Measurements from ENCODE around the gene RASIP1.

RASIP1 gene

DNA sequence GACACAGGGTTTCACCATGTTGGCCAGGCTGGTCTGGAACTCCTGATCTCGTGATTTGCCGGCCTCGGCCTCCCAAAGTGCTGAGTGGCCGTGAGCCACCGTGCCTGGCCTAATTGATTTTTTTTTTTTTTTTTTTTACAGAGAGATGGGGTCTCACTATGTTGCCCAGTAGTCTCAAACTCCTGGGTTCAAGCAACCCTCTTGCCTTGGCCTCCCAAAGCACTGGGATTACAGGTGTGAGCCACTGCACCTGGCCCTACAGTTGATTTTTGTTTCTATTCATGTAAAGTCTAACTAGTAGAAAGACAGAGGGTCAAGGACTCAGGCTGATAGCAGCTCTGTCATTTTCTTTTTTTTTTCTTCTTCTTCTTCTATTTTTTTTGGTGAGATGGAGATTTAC, 36.7 kb upstream of the RASIP1 start:
- CTCF ChIA-PET: interaction anchor here (0.9 kb wide), 1 partner anchor 10 kb away, joined by 4 read pairs; no protein-coding TSS in a partner anchor

DNA sequence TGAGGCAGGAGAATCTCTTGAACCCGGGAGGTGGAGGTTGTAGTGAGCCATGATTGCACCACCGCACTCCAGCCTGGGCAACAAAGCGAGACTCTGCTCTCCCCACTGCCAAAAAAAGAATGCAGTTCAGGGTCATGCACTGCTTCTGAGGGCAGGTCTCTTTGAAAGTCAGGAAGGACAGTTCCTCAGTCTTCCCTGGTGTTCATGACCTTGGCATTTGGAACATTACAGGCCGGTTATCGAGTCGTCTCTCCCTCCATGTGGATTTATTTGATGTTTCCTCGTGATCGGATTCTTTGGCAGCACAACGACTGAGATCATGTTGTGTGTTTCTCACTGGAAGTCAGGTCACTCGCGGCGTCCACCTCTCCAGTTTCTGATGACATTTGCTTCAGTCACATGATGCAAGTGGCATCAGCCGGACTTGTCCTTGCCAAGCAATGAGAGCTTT, 32.1 kb upstream of the RASIP1 start:
- TF ChIP-seq GLIS2 (tag by site-specific recombination; IDR thresholded peaks at IDR 0.05): no peak
- TF ChIP-seq ZNF350 (tag by site-specific recombination; IDR thresholded peaks at IDR 0.05): no peak
- TF ChIP-seq, protein P1, sequence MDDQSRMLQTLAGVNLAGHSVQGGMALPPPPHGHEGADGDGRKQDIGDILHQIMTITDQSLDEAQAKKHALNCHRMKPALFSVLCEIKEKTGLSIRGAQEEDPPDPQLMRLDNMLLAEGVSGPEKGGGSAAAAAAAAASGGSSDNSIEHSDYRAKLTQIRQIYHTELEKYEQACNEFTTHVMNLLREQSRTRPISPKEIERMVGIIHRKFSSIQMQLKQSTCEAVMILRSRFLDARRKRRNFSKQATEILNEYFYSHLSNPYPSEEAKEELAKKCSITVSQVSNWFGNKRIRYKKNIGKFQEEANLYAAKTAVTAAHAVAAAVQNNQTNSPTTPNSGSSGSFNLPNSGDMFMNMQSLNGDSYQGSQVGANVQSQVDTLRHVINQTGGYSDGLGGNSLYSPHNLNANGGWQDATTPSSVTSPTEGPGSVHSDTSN (CRISPR knock-in tag; IDR thresholded peaks at IDR 0.05): no peak
- TF ChIP-seq, protein P2, sequence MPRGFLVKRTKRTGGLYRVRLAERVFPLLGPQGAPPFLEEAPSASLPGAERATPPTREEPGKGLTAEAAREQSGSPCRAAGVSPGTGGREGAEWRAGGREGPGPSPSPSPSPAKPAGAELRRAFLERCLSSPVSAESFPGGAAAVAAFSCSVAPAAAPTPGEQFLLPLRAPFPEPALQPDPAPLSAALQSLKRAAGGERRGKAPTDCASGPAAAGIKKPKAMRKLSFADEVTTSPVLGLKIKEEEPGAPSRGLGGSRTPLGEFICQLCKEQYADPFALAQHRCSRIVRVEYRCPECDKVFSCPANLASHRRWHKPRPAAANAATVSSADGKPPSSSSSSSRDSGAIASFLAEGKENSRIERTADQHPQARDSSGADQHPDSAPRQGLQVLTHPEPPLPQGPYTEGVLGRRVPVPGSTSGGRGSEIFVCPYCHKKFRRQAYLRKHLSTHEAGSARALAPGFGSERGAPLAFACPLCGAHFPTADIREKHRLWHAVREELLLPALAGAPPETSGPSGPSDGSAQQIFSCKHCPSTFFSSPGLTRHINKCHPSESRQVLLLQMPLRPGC (tag by site-specific recombination; IDR thresholded peaks at IDR 0.05): no peak
- no peak for TF ChIP-seq OSR2 (tag by site-specific recombination; IDR thresholded peaks at IDR 0.05)
- no peak for TF ChIP-seq ZBTB8A (tag by site-specific recombination; IDR thresholded peaks at IDR 0.05)
- ChIA-PET POLR2A (no interaction called here), CTCF (interaction anchor here (0.6 to 2.2 kb wide), 4 partner anchors 16 to 221 kb away, joined by 3 to 9 read pairs (median 3); partner anchors contain the start of genes GYS1 and RUVBL2)
- Histone ChIP-seq H3K27ac (ENCODE audit: extremely low read depth, low read depth, low read length) (no peak overlapping the region), H3K4me1 (ENCODE audit: control insufficient read depth, insufficient read depth, low read length) (0 out of 2 replicates have a peak, but pooled peaks cover 2% of the 10 kb centered on the region), H3K36me3 (ENCODE audit: control insufficient read depth in 2 of 2, insufficient read depth in 1 of 2, low read length in 2 of 2) (no peaks in the 10 kb centered on the region), H3K4me3 (ENCODE audit: low read depth, low read length) (no peak overlapping the region), H3K9me3 (ENCODE audit: control insufficient read depth, insufficient read depth, low read depth, low read length) (no peaks in the 10 kb centered on the region)

More for the DNA sequence above, 36.7 kb upstream of the RASIP1 start:
- H3K4me3 ChIP-seq (ENCODE audit: low read depth, low read length): no peak overlapping the region
- H3K4me1 ChIP-seq (ENCODE audit: control insufficient read depth, insufficient read depth, low read length): 0 out of 2 replicates have a peak, but pooled peaks cover 2% of the 10 kb centered on the region
- H3K36me3 ChIP-seq (ENCODE audit: control insufficient read depth in 2 of 2, insufficient read depth in 1 of 2, low read length in 2 of 2): no peaks in the 10 kb centered on the region
- no peaks in the 10 kb centered on the region for H3K9me3 ChIP-seq (ENCODE audit: control insufficient read depth, insufficient read depth, low read depth, low read length)
- H3K27ac ChIP-seq (ENCODE audit: extremely low read depth, low read depth, low read length): no peak overlapping the region
- TF ChIP-seq, protein P3, sequence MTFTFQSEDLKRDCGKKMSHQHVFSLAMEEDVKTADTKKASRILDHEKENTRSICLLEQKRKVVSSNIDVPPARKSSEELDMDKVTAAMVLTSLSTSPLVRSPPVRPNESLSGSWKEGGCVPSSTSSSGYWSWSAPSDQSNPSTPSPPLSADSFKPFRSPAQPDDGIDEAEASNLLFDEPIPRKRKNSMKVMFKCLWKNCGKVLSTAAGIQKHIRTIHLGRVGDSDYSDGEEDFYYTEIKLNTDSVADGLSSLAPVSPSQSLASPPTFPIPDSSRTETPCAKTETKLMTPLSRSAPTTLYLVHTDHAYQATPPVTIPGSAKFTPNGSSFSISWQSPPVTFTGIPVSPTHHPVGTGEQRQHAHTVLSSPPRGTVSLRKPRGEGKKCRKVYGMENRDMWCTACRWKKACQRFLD (tag by site-specific recombination; IDR thresholded peaks at IDR 0.05): no peak
- TF ChIP-seq ZNF175 (tag by site-specific recombination; IDR thresholded peaks at IDR 0.05) (no peak), ZNF121 (tag by site-specific recombination; IDR thresholded peaks at IDR 0.05) (peak; percentile 63; the same call in 1 of the 2 replicates)
- POLR2A ChIA-PET: interaction anchor here (0.7 kb wide), 1 partner anchor 185 kb away, joined by 7 read pairs; no protein-coding TSS in a partner anchor

DNA sequence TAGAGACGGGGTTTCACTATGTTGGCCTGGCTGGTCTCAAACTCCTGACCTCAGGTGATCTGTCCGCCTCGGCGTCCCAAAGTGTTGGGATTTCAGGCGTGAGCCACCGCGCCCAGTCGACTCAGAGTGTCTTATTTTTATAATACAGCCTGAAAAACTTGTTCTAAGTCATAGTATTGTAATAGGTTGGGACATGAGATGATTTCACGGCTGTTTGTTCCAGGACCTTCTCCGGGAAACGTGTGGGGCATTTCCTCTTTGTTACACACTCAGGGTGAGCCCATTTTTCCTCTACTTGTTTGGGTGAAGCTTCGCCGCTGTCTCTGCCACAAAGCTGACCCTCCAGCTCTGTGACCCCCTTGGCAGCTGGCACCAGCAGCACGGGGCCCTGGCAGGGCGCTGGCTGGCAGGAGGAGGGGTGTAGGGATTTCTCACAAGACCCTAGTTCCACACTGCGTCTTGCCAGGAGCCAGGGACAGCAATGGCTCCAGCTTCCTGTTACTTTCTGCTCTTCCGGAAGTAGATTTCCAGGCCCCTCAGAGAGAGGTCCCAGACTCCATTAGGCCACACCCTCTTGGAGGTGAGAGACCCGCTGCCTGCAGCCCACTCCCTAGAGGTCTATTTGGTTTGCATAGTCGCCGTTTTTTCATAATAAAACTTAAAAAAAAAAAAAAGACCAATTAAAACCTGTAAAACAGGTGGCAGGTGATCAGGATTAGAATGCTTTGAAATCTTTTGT, 30.5 kb upstream of the RASIP1 start:
- Histone ChIP-seq H3K4me3 (ENCODE audit: low read depth, low read length) (no peak overlapping the region), H3K9me3 (ENCODE audit: control insufficient read depth, insufficient read depth, low read depth, low read length) (no peaks in the 10 kb centered on the region), H3K4me1 (ENCODE audit: control insufficient read depth, insufficient read depth, low read length) (0 out of 2 replicates have a peak, but pooled peaks cover 2% of the 10 kb centered on the region), H3K27ac (ENCODE audit: extremely low read depth, low read depth, low read length) (no peak overlapping the region), H3K36me3 (ENCODE audit: control insufficient read depth in 2 of 2, insufficient read depth in 1 of 2, low read length in 2 of 2) (no peaks in the 10 kb centered on the region)
- POLR2A ChIA-PET: interaction anchor here (0.6 kb wide), 1 partner anchor 118 kb away, joined by 4 read pairs; no protein-coding TSS in a partner anchor
- TF ChIP-seq ZNF658 (tag by site-specific recombination; IDR thresholded peaks at IDR 0.05) (no peak), SCRT1 (tag by site-specific recombination; IDR thresholded peaks at IDR 0.05; ENCODE audit: borderline replicate concordance) (no peak), ZNF19 (tag by site-specific recombination; IDR thresholded peaks at IDR 0.05; ENCODE audit: low read depth) (no peak), REPIN1 (tag by site-specific recombination; IDR thresholded peaks at IDR 0.05; ENCODE audit: low read depth) (no peak), KLF16 (tag by site-specific recombination; IDR thresholded peaks at IDR 0.05) (no peak)
- TF ChIP-seq, protein P4, sequence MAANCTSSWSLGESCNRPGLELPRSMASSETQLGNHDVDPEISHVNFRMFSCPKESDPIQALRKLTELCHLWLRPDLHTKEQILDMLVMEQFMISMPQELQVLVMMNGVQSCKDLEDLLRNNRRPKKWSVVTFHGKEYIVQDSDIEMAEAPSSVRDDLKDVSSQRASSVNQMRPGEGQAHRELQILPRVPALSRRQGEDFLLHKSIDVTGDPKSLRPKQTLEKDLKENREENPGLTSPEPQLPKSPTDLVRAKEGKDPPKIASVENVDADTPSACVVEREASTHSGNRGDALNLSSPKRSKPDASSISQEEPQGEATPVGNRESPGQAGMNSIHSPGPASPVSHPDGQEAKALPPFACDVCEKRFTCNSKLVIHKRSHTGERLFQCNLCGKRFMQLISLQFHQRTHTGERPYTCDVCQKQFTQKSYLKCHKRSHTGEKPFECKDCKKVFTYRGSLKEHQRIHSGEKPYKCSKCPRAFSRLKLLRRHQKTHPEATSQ (tag by site-specific recombination; IDR thresholded peaks at IDR 0.05): no peak
- CTCF ChIA-PET: interaction anchor here (1.1 to 1.7 kb wide), 5 partner anchors 9 to 72 kb away, joined by 3 to 10 read pairs (median 6); no protein-coding TSS in a partner anchor
